Osteocyte (in vitro differentiated cells): ENCODE results near the gene TTC5. TPM values are rescaled to one million over a fixed set of nuclear protein-coding genes. Genes with fewer than 3 reads are reported as not detected.
"Not testable (repeated sequence)": the region's sequence is repeated elsewhere in the genome, so short reads cannot be mapped to it uniquely, and the experiment has no call there.

ENCODE experiments used
- DNase-seq: peaks from one replicate; pipeline ENCODE4 v3.0.0; 2021; ENCODE audit warnings: mixed read lengths; ENCODE audit not compliant: unreplicated experiment; ENCODE audit errors: extremely low spot score
- H3K27ac Mint-ChIP-seq: one replicate; pipeline ENCODE4 v1.8.0; 2021; ENCODE audit warnings: mild to moderate bottlenecking, mixed read lengths; ENCODE audit not compliant: unreplicated experiment
- H3K27me3 Mint-ChIP-seq: one replicate; pipeline ENCODE4 v1.8.0; 2021; ENCODE audit warnings: mixed read lengths; ENCODE audit not compliant: unreplicated experiment
- H3K36me3 Mint-ChIP-seq: one replicate; pipeline ENCODE4 v1.8.0; 2021; ENCODE audit warnings: mixed read lengths; ENCODE audit not compliant: unreplicated experiment
- H3K4me1 Mint-ChIP-seq: one replicate; pipeline ENCODE4 v1.8.0; 2021; ENCODE audit warnings: mixed read lengths; ENCODE audit not compliant: unreplicated experiment
- H3K4me3 Mint-ChIP-seq: one replicate; pipeline ENCODE4 v1.8.0; 2021; ENCODE audit warnings: mild to moderate bottlenecking, moderate library complexity, mixed read lengths; ENCODE audit not compliant: unreplicated experiment
- H3K9me3 Mint-ChIP-seq: one replicate; pipeline ENCODE4 v1.8.0; 2021; ENCODE audit warnings: mixed read lengths; ENCODE audit not compliant: unreplicated experiment
- total RNA-seq: library from RNA; stranded (reverse); gene quantifications from 2 replicates; pipeline ENCODE4 v1.2.1, GENCODE V29; 2021
- TF ChIP-seq, protein P1 (sequence below): fragments of 200-600 bp; sonication (generic); IDR thresholded peaks from 2 replicates; pipeline ENCODE4 v1.5.0; 2021; ENCODE audit warnings: antibody characterized with exemption, mild to moderate bottlenecking, moderate library complexity

TTC5 gene
- total RNA-seq, 1 donor from 2014 or later, result 24.5 TPM

DNA sequence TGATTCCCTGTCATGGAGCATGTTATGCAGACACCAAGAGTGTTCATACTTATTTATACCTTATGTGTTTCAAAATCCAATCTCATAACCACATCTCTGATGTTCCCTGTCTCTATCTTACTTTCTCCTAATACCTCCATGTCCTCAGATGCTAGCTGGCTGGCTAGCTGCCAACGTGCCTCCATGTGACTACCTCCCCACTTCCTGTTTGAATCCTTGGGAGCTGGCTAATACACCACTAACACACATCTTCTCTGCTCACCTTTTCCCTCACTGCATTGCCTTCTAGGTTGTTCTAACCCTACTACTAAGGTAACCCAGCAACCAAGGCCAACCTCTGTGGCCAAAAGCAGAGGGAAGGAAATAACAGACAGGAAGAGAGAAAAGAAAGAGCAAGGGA, 27.3 kb downstream of the TTC5 start:
- Mint-ChIP-seq H3K27me3 (no peaks in the 10 kb centered on the region), H3K4me1 (no peaks in the 10 kb centered on the region), H3K9me3 (peaks cover 27% of the 10 kb centered on the region), H3K36me3 (peaks cover 59% of the 10 kb centered on the region), H3K27ac (no peak overlapping the region), H3K4me3 (no peak overlapping the region)
- TF ChIP-seq, protein P1, sequence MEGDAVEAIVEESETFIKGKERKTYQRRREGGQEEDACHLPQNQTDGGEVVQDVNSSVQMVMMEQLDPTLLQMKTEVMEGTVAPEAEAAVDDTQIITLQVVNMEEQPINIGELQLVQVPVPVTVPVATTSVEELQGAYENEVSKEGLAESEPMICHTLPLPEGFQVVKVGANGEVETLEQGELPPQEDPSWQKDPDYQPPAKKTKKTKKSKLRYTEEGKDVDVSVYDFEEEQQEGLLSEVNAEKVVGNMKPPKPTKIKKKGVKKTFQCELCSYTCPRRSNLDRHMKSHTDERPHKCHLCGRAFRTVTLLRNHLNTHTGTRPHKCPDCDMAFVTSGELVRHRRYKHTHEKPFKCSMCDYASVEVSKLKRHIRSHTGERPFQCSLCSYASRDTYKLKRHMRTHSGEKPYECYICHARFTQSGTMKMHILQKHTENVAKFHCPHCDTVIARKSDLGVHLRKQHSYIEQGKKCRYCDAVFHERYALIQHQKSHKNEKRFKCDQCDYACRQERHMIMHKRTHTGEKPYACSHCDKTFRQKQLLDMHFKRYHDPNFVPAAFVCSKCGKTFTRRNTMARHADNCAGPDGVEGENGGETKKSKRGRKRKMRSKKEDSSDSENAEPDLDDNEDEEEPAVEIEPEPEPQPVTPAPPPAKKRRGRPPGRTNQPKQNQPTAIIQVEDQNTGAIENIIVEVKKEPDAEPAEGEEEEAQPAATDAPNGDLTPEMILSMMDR, result no peak
- DNase-seq, result no peak

DNA sequence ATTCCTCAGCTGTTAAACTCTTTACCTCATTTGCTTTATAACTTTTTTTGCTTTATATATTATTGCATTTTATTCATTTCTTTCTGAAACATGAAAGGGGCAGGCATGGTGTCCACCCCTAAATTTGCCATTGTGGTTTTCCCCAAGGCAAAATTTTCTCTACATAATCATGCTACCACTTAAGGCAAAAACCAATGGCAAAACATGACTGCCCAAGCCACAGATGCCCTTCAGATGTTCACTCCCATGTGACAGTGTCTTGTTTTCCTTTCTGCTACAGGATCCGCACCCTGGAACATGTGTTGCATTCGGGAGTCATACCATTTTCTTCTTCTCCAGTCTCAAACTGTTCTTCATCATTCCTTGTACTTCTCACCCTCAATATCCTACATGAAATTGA, 28.3 kb downstream of the TTC5 start:
- TF ChIP-seq, protein P1, result no peak
- no peaks in the 10 kb centered on the region for H3K27me3 Mint-ChIP-seq
- no peak for DNase-seq
- no peaks in the 10 kb centered on the region for H3K4me1 Mint-ChIP-seq
- peaks cover 35% of the 10 kb centered on the region for H3K9me3 Mint-ChIP-seq
- no peak overlapping the region for H3K27ac Mint-ChIP-seq
- peaks cover 50% of the 10 kb centered on the region for H3K36me3 Mint-ChIP-seq
- no peak overlapping the region for H3K4me3 Mint-ChIP-seq

DNA sequence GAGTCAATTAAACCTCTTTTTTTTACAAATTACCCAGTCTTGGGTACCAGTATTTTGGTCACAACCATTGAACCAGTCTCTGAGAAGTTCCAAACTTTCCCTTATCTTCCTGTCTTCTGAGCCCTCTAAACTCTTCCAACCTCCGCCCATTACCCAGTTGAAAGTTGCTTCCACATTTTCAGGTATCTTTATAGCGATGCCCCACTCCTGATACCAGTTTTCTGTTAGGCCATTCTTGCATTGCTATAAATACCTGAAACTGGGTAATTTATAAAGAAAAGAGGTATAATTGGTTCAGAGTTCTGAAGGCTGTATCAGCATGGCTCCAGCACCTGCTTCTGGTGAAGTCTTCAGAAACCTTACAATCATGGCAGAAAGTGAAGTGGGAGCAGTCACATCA, 31.7 kb downstream of the TTC5 start:
- H3K27ac Mint-ChIP-seq, result no peak overlapping the region
- DNase-seq, result no peak
- peaks cover 28% of the 10 kb centered on the region for H3K36me3 Mint-ChIP-seq
- no peaks in the 10 kb centered on the region for H3K4me1 Mint-ChIP-seq
- no peak overlapping the region for H3K4me3 Mint-ChIP-seq
- H3K9me3 Mint-ChIP-seq, result peaks cover 30% of the 10 kb centered on the region
- TF ChIP-seq, protein P1, result no peak
- H3K27me3 Mint-ChIP-seq, result no peaks in the 10 kb centered on the region

DNA sequence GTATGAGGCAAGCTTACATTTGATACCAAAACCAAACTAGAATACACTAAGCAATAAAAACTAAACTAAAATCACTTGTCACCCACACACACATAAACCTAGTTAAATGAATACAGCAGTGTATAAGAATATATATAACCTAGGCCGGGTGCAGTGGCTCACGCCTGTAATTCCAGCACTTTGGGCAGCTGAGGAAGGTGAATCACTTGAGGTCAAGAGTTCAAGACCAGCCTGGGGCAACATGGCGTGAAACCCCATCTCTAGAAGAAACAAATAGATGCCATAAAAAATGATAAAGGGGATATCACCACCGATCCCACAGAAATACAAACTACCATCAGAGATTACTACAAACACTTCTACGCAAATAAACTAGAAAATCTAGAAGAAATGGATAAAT, 41.4 kb downstream of the TTC5 start:
- H3K4me1 Mint-ChIP-seq, H3K4me3 Mint-ChIP-seq, H3K36me3 Mint-ChIP-seq, H3K27me3 Mint-ChIP-seq, DNase-seq, H3K9me3 Mint-ChIP-seq, H3K27ac Mint-ChIP-seq: not testable (repeated sequence)

DNA sequence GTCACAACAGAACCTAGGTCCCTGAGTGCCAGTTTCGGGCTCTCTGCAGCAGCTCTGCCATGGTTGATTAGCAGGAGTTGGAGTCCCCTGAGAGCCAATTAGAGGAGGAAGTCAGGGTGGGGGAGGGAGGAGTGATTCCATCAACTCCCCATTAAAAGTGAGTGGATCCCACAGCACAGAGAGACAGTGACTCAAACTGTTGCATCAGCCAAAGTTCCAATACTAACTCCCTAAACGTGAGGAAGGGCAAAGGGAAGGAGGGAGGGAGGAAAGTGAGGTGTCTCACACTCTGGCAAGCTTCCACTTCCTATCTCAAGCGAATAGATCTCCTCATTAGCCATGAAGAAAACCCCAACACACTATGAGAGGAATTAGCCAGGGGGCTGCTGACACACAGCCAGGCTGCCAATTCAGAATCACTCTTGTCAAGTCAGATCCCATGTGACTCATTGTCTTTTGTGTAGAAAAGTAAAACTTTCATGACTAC, 43.1 kb downstream of the TTC5 start:
- peaks cover 7% of the 10 kb centered on the region for H3K4me1 Mint-ChIP-seq
- H3K27me3 Mint-ChIP-seq, result no peaks in the 10 kb centered on the region
- no peaks in the 10 kb centered on the region for H3K9me3 Mint-ChIP-seq
- DNase-seq, result no peak
- H3K36me3 Mint-ChIP-seq, result no peaks in the 10 kb centered on the region
- H3K27ac Mint-ChIP-seq, result peak overlapping the region; percentile 6
- H3K4me3 Mint-ChIP-seq, result no peak overlapping the region
- TF ChIP-seq, protein P1, result no peak
